ENCODE measurements around the gene RBSN. TPM values are rescaled to one million over a fixed set of nuclear protein-coding genes. Genes with fewer than 3 reads are reported as not detected.

The RBSN gene
- total RNA-seq, 1 donor from 2014 or later = 17.3 TPM

- peak; percentile 68 for DNase-seq
- intact Hi-C loops (cut with micrococcal nuclease) = no loop called here
- H3K27me3 ChIP-seq (ENCODE audit: low read depth) = peaks cover 11% of the 10 kb centered on the region
- TF ChIP-seq, protein P1, sequence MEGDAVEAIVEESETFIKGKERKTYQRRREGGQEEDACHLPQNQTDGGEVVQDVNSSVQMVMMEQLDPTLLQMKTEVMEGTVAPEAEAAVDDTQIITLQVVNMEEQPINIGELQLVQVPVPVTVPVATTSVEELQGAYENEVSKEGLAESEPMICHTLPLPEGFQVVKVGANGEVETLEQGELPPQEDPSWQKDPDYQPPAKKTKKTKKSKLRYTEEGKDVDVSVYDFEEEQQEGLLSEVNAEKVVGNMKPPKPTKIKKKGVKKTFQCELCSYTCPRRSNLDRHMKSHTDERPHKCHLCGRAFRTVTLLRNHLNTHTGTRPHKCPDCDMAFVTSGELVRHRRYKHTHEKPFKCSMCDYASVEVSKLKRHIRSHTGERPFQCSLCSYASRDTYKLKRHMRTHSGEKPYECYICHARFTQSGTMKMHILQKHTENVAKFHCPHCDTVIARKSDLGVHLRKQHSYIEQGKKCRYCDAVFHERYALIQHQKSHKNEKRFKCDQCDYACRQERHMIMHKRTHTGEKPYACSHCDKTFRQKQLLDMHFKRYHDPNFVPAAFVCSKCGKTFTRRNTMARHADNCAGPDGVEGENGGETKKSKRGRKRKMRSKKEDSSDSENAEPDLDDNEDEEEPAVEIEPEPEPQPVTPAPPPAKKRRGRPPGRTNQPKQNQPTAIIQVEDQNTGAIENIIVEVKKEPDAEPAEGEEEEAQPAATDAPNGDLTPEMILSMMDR (IDR thresholded peaks at IDR 0.05; ENCODE audit: borderline replicate concordance) = peak; percentile 90
- H3K9me3 ChIP-seq (replicated peaks) = no peaks in the 10 kb centered on the region
- H3K27ac ChIP-seq (replicated peaks) = no peak overlapping the region
- H3K36me3 ChIP-seq = no peaks in the 10 kb centered on the region
- H3K4me3 ChIP-seq = no peak overlapping the region
- peaks cover 11% of the 10 kb centered on the region for H3K4me1 ChIP-seq
Measured at GRCh38 chr3:15108082-15108545, 9.2 kb upstream of the RBSN start.

DNA sequence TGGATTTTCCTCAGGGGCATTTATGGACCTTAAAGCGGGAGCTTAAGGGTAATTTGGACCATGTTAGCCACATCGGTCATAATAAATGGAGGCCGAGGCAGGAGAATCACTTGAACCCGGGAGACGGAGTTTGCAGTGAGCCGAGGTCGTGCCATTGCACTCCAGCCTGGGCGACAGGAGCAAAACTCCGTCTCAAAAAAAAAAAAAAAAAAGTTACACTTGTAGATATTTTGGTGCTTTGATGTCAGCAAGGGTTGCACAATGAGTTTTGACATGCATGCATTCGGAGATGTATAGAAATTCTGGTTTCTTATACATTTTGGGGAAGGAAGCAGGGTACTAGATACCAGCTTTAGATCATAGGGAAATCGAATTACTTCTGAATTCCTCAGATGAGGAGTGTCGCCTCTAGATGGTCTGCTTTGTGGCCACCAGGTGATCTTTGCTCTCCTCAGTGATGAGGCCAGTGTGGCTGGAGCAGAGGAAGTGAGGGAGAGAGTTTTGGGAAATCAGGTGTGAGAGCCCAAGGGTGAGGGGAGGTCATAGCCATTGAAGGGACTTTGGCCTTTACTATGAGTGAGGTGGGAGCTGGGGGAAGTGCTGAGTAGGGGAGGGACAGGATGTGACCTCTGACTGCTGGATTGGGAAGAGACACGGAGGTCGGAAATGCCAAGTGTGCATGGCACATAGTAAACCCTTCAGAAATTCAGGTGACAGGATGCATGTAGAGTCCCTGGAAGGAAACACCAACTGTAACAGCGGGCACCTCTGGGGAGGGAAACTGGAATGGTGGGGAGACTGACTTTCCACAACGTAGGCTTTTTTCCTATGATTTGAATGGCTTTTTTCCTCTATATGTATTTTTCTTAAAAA, 8.4 kb upstream of the RBSN start:
- Histone ChIP-seq H3K4me1 (peaks cover 13% of the 10 kb centered on the region), H3K9me3 (replicated peaks) (no peaks in the 10 kb centered on the region), H3K27me3 (ENCODE audit: low read depth) (peaks cover 11% of the 10 kb centered on the region), H3K27ac (replicated peaks) (no peak overlapping the region), H3K36me3 (no peaks in the 10 kb centered on the region), H3K4me3 (no peak overlapping the region)
- no peak for DNase-seq
- intact Hi-C loops (cut with micrococcal nuclease) = no loop called here
- TF ChIP-seq, protein P1 (IDR thresholded peaks at IDR 0.05; ENCODE audit: borderline replicate concordance) = no peak

GRCh38 chr3:15102836-15103235, 3.9 kb upstream of the RBSN start:
- no peaks in the 10 kb centered on the region for H3K9me3 ChIP-seq (replicated peaks)
- DNase-seq = no peak
- no peaks in the 10 kb centered on the region for H3K27me3 ChIP-seq (ENCODE audit: low read depth)
- intact Hi-C loops (cut with micrococcal nuclease) = no loop called here
- TF ChIP-seq, protein P1 (IDR thresholded peaks at IDR 0.05; ENCODE audit: borderline replicate concordance) = no peak
- H3K4me1 ChIP-seq = peaks cover 34% of the 10 kb centered on the region
- peak overlapping the region; percentile 86 for H3K27ac ChIP-seq (replicated peaks)
- H3K4me3 ChIP-seq = peak overlapping the region; percentile 12
- no peaks in the 10 kb centered on the region for H3K36me3 ChIP-seq

GRCh38 chr3:15102256-15102655, 3.3 kb upstream of the RBSN start:
- TF ChIP-seq, protein P1 (IDR thresholded peaks at IDR 0.05; ENCODE audit: borderline replicate concordance) = no peak
- peak; percentile 84 for DNase-seq
- H3K27me3 ChIP-seq (ENCODE audit: low read depth) = no peaks in the 10 kb centered on the region
- H3K9me3 ChIP-seq (replicated peaks) = no peaks in the 10 kb centered on the region
- intact Hi-C loops (cut with micrococcal nuclease) = no loop called here
- H3K4me1 ChIP-seq = peaks cover 39% of the 10 kb centered on the region
- H3K4me3 ChIP-seq = peak overlapping the region; percentile 3
- H3K36me3 ChIP-seq = no peaks in the 10 kb centered on the region
- peak overlapping the region; percentile 86 for H3K27ac ChIP-seq (replicated peaks)

DNA sequence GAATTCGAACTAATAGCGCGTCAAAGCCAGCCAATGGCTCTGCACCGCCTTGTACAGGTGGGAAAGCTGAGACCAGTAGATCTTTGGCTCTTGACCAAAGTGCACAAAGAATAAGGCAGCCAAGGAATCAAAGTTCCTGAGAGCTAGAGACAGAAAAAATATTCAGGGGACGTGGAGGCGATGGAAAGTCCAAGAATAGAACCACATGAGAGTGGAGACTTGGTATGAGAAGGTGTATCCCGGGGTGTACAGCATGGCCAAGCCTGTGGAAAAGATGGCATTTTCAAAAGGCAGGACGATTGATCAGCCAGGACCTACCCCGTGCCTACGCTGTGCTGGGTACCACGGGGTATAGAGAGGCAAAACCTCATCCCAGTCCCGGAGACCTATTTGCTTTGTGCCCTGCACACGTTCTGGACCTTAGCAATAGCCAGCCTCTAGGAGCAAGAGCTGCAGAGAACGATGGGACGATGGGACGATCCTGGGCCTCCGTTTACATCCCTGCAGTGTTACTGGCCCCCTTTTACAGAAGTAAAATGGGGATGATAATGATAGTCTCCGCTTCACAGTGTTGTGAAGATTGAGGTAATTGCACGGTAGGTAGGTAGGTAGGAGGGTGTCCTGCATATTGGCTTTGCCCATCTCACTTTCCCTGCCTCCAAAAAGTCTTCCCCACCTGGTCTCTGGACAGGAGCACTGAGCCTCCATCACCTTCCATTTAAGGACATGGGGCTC, 583 bp upstream of the RBSN start:
- H3K4me1 ChIP-seq = peaks cover 49% of the 10 kb centered on the region
- H3K27me3 ChIP-seq (ENCODE audit: low read depth) = no peaks in the 10 kb centered on the region
- H3K9me3 ChIP-seq (replicated peaks) = no peaks in the 10 kb centered on the region
- peak overlapping the region; percentile 86 for H3K27ac ChIP-seq (replicated peaks)
- peak overlapping the region; percentile 83 for H3K4me3 ChIP-seq
- H3K36me3 ChIP-seq = peaks cover 17% of the 10 kb centered on the region
- DNase-seq = no peak
- TF ChIP-seq, protein P1 (IDR thresholded peaks at IDR 0.05; ENCODE audit: borderline replicate concordance) = no peak
- intact Hi-C loops (cut with micrococcal nuclease) = no loop called here

Data from left ventricle myocardium inferior (tissue), 1 donor.